Hepatocyte (in vitro differentiated cells): ENCODE results near the gene VANGL1.

Experiments
- EZH2 ChIP-seq: fragments of 200-600 bp; sonication (generic); IDR thresholded peaks from 2 replicates; pipeline ENCODE4 v1.6.1; 2016; ENCODE audit warnings: antibody characterized with exemption, mild to moderate bottlenecking, borderline replicate concordance
- EZH2phosphoT487 ChIP-seq: fragments of 200-600 bp; sonication (generic); IDR thresholded peaks from one replicate; pipeline ENCODE4 v1.6.1; 2018; ENCODE audit warnings: antibody characterized with exemption, mild to moderate bottlenecking, low read depth, moderate library complexity; ENCODE audit not compliant: unreplicated experiment, severe bottlenecking
- TF ChIP-seq, protein P1 (sequence below): fragments of 200-600 bp; sonication (generic); IDR thresholded peaks from 2 replicates; pipeline ENCODE4 v1.5.1; 2016; ENCODE audit warnings: antibody characterized with exemption, mild to moderate bottlenecking; ENCODE audit not compliant: poor library complexity

GRCh38 chr1:115726161-115726560, 84.4 kb downstream of the VANGL1 start:
- TF ChIP-seq, protein P1, sequence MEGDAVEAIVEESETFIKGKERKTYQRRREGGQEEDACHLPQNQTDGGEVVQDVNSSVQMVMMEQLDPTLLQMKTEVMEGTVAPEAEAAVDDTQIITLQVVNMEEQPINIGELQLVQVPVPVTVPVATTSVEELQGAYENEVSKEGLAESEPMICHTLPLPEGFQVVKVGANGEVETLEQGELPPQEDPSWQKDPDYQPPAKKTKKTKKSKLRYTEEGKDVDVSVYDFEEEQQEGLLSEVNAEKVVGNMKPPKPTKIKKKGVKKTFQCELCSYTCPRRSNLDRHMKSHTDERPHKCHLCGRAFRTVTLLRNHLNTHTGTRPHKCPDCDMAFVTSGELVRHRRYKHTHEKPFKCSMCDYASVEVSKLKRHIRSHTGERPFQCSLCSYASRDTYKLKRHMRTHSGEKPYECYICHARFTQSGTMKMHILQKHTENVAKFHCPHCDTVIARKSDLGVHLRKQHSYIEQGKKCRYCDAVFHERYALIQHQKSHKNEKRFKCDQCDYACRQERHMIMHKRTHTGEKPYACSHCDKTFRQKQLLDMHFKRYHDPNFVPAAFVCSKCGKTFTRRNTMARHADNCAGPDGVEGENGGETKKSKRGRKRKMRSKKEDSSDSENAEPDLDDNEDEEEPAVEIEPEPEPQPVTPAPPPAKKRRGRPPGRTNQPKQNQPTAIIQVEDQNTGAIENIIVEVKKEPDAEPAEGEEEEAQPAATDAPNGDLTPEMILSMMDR = no peak
- TF ChIP-seq EZH2phosphoT487 = no peak
- no peak for TF ChIP-seq EZH2
